H1 (cell line): ENCODE results near the gene MBP. TPM values are rescaled to one million over a fixed set of nuclear protein-coding genes. Genes with fewer than 3 reads are reported as not detected.

ENCODE experiments used
- POU5F1 ChIP-seq: IDR thresholded peaks from 2 replicates; pipeline ENCODE4 v1.6.1; 2011; ENCODE audit warnings: low read depth, mild to moderate bottlenecking, low read length, moderate library complexity
- ZNF274 ChIP-seq: IDR thresholded peaks from 2 replicates; pipeline ENCODE4 v1.7.0; 2012; ENCODE audit warnings: low read length, borderline replicate concordance; ENCODE audit errors: extremely low read depth
- polyA plus RNA-seq, 7 experiments: library from polyadenylated mRNA; depleted of rRNA in 3 of 7; stranded (reverse) in 5 of 7; unstranded in 2 of 7; fragments of >200 nt in 5 of 7; fragments of 200-250 nt in 2 of 7; gene quantifications; 1 replicate in 5 of 7; 2 replicates in 1 of 7; 4 replicates in 1 of 7; pipeline versions ENCODE4 v1.2.1 to v1.2.3, GENCODE V29; 2011 to 2013; ENCODE audit warnings: missing spikeins in 2 of 7, mixed read lengths in 2 of 7
- total RNA-seq: library from RNA; stranded (reverse); fragmentation: NEBNext Ultra II Directional; extraction: Animal tissue kit (Norgen Biotek cat#: 25700); gene quantifications from 2 replicates; pipeline ENCODE4 v1.2.1, GENCODE V29; 2021

The MBP gene
- total and polyA plus RNA-seq, 2 of the 8 experiments (the other 6 are each of a cell fraction or from before 2014, with no cell fraction given) = 7.7 to 19.2 TPM

DNA sequence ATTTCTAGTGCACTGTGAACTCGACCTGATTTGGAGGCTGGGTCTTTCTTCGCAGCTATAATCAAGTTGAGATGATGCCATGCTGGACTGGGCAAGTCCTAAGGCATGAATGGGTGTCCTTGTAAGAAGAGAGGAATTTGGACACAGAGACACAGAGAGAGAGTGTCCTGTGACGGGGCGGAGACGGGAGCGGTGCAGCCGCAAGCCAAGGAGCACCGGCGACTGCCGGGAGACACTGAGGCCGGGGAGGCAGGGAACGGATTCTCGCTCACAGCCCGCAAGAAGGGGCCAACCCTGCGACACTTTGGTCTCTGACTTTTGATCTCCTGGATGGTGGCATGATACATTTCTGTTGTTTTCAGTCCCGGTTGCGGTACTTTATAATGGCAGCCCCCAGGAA lies 22.4 kb upstream of the MBP start (continued):
- TF ChIP-seq ZNF274 (no peak), POU5F1 (no peak)
